ENCODE data around the gene C1orf56. TPM values are rescaled to one million over a fixed set of nuclear protein-coding genes. Genes with fewer than 3 reads are reported as not detected.

C1orf56 gene, protein sequence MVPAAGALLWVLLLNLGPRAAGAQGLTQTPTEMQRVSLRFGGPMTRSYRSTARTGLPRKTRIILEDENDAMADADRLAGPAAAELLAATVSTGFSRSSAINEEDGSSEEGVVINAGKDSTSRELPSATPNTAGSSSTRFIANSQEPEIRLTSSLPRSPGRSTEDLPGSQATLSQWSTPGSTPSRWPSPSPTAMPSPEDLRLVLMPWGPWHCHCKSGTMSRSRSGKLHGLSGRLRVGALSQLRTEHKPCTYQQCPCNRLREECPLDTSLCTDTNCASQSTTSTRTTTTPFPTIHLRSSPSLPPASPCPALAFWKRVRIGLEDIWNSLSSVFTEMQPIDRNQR
- 1 to 10 TPM; 1.3 to 4.0 (median 1.3) TPM for total RNA-seq
- long read RNA-seq, donor 1, transcript C1orf56-201 (2 exons, 2,096 nt): major isoform, 13 of 17 reads
- long read RNA-seq, donor 1, partial matches to known transcripts: 2 of 17 reads
- long read RNA-seq, donor 1, other reads (novel, unspliced or antisense): 2 of 17 reads
- long read RNA-seq, donor 2, partial matches to known transcripts: 8 of 11 reads
- long read RNA-seq, donor 2, other reads (novel, unspliced or antisense): 1 of 11 reads

DNA sequence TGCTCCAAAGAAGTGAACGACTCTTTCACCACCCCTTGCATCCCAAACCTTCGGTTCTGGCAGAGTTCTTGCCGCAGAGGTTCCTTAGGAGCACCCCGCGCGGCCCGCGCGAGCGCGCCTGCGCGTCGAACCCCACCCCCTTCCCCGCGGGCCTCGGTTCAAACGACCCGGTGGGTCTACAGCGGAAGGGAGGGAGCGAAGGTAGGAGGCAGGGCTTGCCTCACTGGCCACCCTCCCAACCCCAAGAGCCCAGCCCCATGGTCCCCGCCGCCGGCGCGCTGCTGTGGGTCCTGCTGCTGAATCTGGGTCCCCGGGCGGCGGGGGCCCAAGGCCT is at the start of gene C1orf56:
Gene C1orf56, plus strand, starts transcription at position 161 of the 334 bp plus-strand sequence. Its CDS starts 97 bp downstream, at position 258.
- Histone ChIP-seq H3K4me1 (ENCODE audit: low read depth) (peaks cover 6% of the 10 kb centered on the region), H3K36me3 (ENCODE audit: low read depth) (peaks cover under 1% of the 10 kb centered on the region), H3K4me3 (peak within 1 kb of the TSS; percentile 37), H3K9me3 (no peaks in the 10 kb centered on the region)
- DNase-seq: peak; percentile 70 to 80 (median 79)
- TF ChIP-seq, protein P1, sequence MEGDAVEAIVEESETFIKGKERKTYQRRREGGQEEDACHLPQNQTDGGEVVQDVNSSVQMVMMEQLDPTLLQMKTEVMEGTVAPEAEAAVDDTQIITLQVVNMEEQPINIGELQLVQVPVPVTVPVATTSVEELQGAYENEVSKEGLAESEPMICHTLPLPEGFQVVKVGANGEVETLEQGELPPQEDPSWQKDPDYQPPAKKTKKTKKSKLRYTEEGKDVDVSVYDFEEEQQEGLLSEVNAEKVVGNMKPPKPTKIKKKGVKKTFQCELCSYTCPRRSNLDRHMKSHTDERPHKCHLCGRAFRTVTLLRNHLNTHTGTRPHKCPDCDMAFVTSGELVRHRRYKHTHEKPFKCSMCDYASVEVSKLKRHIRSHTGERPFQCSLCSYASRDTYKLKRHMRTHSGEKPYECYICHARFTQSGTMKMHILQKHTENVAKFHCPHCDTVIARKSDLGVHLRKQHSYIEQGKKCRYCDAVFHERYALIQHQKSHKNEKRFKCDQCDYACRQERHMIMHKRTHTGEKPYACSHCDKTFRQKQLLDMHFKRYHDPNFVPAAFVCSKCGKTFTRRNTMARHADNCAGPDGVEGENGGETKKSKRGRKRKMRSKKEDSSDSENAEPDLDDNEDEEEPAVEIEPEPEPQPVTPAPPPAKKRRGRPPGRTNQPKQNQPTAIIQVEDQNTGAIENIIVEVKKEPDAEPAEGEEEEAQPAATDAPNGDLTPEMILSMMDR (IDR thresholded peaks at IDR 0.05): no peak
- peak; percentile 83 for ATAC-seq
- intact Hi-C loops (cut with DNase I, micrococcal nuclease): no loop called here

DNA sequence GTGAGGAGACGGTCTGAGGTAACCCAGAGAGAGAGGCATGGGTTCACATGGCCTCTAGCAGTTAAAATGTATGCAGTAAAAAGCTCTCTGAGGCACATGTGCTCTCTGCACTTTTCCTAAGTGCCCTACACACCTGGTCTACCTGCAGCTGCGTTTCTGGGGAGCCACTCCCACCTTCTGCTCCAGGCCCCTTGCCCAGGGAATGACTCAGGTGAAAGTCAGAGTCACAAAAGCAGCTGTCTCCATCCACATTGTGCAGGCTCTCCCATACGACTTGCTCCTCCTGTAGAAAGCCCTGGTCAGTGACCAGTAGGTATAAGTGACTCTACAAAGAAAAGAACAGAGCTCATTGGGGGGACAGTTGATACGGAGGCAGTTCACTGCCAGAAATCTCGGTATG is 49.6 kb upstream of the C1orf56 start:
- no peak for DNase-seq
- no peaks in the 10 kb centered on the region for H3K9me3 ChIP-seq
- ATAC-seq: no peak
- TF ChIP-seq, protein P1 (IDR thresholded peaks at IDR 0.05): no peak
- no peak overlapping the region for H3K4me3 ChIP-seq
- intact Hi-C loops (cut with DNase I, micrococcal nuclease): no loop called here
- H3K4me1 ChIP-seq (ENCODE audit: low read depth): no peaks in the 10 kb centered on the region
- peaks cover 9% of the 10 kb centered on the region for H3K36me3 ChIP-seq (ENCODE audit: low read depth)

DNA sequence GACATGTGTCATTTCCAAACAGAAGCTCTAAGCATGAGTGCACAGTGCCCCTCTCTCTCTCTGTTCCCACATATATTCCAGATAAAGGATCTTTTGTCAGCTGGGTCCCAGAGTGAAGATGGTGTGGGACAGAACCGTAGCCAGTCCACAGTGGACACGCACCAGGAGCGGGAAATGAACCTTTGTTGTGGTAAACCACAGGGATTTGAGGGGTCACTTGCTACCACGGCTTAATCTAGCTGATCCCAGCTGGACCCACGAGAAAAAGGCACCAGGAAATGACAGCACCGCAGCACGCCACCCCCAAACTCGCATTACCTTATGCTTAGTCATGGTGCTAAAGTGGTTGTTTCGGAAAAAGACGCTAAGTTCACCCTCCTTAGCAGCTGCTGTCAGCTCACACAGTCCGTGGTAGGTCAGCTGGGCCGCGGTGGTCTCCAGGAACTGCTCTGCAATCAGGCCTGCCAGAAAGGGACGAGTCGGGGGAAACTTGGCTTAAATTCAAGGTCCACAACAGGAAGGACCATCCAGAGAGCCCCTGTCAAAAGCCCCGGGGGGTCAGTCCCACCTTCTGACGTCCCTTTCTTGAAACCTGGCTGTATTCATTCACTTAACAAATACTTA is 48.4 kb upstream of the C1orf56 start:
- no peaks in the 10 kb centered on the region for H3K9me3 ChIP-seq
- intact Hi-C loops (cut with DNase I, micrococcal nuclease): no loop called here
- H3K36me3 ChIP-seq (ENCODE audit: low read depth): peaks cover 9% of the 10 kb centered on the region
- ATAC-seq (no peak), DNase-seq (no peak)
- no peak overlapping the region for H3K4me3 ChIP-seq
- TF ChIP-seq, protein P1 (IDR thresholded peaks at IDR 0.05): no peak
- peaks cover 9% of the 10 kb centered on the region for H3K4me1 ChIP-seq (ENCODE audit: low read depth)

DNA sequence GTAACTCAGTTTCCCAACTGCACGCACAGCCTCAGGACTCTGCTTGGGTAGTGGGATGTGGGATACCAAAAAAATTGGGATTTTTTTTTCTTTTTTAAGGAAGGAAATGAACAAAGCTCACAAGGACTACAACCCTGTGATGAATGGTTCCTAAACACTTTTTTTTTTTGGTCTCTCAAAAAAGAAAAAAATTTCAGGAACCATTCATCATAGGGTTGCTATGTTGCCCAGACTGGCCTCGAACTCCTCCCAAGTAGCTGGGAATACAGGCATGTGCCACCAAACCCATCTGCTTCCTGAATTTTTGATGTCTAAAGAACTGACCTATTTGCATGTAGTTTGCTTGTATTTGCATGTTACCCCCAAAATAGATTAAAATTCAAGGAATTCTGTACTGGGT is 47.6 kb upstream of the C1orf56 start:
- TF ChIP-seq, protein P1 (IDR thresholded peaks at IDR 0.05): no peak
- H3K36me3 ChIP-seq (ENCODE audit: low read depth): peaks cover 9% of the 10 kb centered on the region
- H3K4me3 ChIP-seq: no peak overlapping the region
- DNase-seq (no peak), ATAC-seq (no peak)
- peaks cover 17% of the 10 kb centered on the region for H3K4me1 ChIP-seq (ENCODE audit: low read depth)
- intact Hi-C loops (cut with DNase I, micrococcal nuclease): loop anchor here in 1 of 2 donors (10.0 kb wide), 1 partner anchor 55 kb away; the partner anchor contains the start of gene CDC42SE1
- no peaks in the 10 kb centered on the region for H3K9me3 ChIP-seq

DNA sequence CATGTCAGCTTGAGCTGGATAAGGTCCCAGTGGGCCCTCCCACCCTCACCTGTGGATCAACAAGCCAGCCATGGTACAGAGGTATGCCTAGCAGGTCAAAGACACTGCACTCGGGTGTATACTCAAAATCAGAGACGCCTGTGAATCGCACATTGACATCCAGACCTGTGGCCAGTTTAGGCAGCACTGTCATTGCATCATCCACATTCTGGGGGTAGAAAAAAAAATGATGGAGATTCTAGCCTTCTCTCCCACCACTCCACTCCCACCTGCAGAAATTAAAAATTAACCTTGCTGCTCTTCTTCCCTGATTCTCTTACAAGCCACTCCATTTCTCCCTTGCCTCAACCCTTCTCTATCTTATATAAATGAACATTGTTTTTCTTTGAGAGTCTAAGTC is 47.1 kb upstream of the C1orf56 start:
- ATAC-seq: no peak
- Histone ChIP-seq H3K36me3 (ENCODE audit: low read depth) (peaks cover 9% of the 10 kb centered on the region), H3K4me1 (ENCODE audit: low read depth) (peaks cover 21% of the 10 kb centered on the region), H3K9me3 (no peaks in the 10 kb centered on the region), H3K4me3 (no peak overlapping the region)
- TF ChIP-seq, protein P1 (IDR thresholded peaks at IDR 0.05): no peak
- no peak for DNase-seq
- intact Hi-C loops (cut with DNase I, micrococcal nuclease): loop anchor here in 1 of 2 donors (10.0 kb wide), 1 partner anchor 54 kb away; the partner anchor contains the start of gene CDC42SE1
